HG03039 (cell line): ENCODE measurements around the gene OR2B3.
"Not testable (repeated sequence)": the region's sequence is repeated elsewhere in the genome, so short reads cannot be mapped to it uniquely, and the experiment has no call there.

Experiments
- ATAC-seq: cut with Tn5 transposase; IDR thresholded peaks from one replicate; pipeline ENCODE4 v1.9.1; 2021; ENCODE audit warnings: mild to moderate bottlenecking, moderate library complexity; ENCODE audit not compliant: unreplicated experiment

OR2B3 gene

DNA sequence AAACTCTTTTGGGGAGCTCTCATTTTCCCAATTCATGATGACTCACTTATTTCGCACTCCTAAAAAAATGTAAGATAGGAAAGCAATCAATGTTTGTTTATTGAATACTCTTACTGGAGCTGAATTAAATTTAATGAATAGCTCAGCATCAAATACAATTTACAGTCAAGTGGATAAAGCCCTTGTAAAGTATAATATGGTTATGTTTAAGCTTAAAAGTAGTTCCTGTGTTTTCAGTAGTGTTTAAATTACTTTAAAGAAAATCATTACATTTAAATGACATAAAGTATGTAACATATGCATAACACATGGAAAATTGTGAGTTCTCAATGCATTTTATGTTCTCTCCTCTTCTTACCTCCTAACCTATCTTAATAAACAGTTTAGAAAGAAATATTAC is at the start of gene OR2B3:
OR2B3 (minus strand) TSS at position 101 of the 400 bp plus-strand sequence; CDS start at position 36, 65 bp downstream.
- ATAC-seq, result no peak

GRCh38 chr6:29131691-29132090 is 44.6 kb upstream of the OR2B3 start:
- no peak for ATAC-seq

GRCh38 chr6:29130644-29131043 is 43.5 kb upstream of the OR2B3 start:
- no peak for ATAC-seq

- no peak for ATAC-seq
Measured at GRCh38 chr6:29129326-29130012, 42.4 kb upstream of the OR2B3 start.

DNA sequence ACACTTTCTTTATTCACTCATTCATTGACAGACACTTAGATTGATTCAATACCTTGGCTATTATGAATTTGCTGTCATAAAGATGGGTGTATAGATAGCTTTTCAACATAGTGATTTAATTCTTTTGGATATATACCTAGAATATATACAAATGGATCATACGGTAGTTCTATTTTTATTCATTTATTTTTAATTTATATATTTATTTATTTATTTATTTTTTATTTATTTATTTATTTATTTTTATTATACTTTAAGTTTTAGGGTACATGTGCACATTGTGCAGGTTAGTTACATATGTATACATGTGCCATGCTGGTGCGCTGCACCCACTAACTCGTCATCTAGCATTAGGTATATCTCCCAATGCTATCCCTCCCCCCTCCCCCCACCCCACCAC is 27.9 kb upstream of the OR2B3 start:
- ATAC-seq, result not testable (repeated sequence)

DNA sequence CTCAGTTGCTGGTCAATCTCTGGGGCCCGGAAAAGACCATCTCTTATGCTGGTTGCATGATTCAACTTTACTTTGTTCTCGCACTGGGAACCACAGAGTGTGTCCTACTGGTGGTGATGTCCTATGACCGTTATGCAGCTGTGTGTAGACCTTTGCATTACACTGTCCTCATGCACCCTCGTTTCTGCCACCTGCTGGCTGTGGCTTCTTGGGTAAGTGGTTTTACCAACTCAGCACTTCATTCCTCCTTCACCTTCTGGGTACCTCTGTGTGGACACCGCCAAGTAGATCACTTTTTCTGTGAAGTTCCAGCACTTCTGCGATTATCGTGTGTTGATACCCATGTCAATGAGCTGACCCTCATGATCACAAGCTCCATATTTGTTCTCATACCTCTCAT is 25.0 kb upstream of the OR2B3 start:
- ATAC-seq, result no peak

DNA sequence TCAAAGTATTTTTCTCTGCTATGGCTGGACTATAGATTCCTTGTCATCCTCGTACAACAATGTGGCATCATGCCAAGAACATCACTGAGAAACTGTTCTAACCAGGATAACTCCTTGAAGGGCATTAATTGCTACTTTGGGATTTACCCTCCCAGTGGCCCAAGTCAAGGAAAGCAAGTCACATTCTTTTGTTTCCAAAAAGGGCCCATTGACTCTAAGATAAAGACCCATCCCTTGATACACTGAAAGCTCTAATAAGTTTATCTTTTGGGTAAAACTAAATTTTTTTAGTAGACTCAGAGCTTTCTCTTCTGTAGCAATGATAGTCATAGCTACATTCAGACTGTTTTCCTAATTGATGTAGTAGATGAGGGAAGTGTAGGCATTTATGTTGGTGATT is 20.6 kb upstream of the OR2B3 start, which contains the start of gene OR2J3:
OR2J3 (plus strand) TSS at position 301 of the 400 bp plus-strand sequence. CDS start 3,833 bp downstream, outside the sequence.
- no peak for ATAC-seq

- no peak for ATAC-seq
Measured at GRCh38 chr6:29099190-29099589, 12.1 kb upstream of the OR2B3 start, which contains the start of gene OR2J1. TSS of gene OR2J1 (plus strand) at chr6:29099490. CDS start at chr6:29100943, 1,453 bp downstream.

- ATAC-seq, result no peak
Measured at GRCh38 chr6:29097803-29098202, 10.7 kb upstream of the OR2B3 start.

GRCh38 chr6:29092957-29093356 is 5.8 kb upstream of the OR2B3 start:
- no peak for ATAC-seq

GRCh38 chr6:29082457-29082856 is 4.7 kb downstream of the OR2B3 start:
- ATAC-seq, result no peak

DNA sequence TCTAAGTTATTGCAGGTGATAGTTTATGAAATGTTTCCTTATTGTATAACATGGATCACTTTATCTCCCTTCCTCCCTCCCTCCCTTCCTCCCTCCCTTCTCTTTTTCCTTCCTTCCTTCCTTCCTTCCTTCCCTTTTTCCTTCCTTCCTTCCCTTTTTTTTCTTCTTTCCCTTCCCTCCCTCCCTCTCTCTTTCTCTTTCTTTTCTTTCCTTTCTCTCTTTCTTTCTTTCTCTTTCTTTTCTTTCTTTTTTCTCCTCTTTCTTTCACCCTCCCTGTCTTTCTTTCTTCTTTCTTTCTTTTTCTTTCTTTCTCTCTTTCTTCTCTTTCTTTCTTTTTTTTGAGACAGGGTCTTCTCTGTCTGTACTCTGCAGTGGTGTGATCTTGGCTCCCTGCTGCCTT is 5.8 kb downstream of the OR2B3 start:
- no peak for ATAC-seq

DNA sequence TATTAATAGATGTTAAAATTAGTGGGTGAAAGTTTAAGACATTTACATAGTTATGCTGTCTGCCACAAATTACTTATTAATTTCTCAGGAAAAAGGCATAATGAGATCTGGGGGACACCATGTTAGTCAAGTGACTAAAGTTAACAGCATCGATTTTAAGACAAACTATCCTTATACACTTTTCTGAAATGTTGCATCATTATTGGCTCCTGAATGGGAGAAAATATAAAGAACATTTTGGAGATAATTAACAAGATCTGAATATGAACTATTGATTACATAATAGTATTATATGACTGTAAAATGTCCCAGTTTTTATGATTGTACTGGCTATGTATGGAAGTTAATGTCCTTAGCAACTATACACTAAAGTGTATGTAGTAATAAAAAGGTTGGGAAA is 7.9 kb downstream of the OR2B3 start:
- no peak for ATAC-seq

- ATAC-seq, result no peak
Measured at GRCh38 chr6:29071831-29072723, 15.0 kb downstream of the OR2B3 start.

DNA sequence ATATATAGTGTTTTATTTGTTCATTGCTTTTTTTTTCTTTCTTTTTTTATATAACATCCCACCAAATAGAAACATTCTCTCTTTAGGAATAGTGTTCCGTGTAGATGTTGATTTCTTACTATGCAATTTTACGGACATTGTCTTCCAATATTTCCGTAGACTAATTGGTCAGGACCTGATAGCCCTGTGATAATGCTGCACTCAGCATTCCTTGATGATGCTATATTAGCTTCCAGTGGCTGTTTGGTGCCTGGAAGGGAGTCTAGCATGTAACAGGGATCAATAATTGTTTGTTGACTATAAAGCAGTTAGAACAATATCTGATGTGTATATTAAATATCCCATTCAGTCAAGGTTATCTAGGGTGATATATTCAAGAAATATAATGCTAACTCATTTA is 35.4 kb downstream of the OR2B3 start:
- no peak for ATAC-seq

DNA sequence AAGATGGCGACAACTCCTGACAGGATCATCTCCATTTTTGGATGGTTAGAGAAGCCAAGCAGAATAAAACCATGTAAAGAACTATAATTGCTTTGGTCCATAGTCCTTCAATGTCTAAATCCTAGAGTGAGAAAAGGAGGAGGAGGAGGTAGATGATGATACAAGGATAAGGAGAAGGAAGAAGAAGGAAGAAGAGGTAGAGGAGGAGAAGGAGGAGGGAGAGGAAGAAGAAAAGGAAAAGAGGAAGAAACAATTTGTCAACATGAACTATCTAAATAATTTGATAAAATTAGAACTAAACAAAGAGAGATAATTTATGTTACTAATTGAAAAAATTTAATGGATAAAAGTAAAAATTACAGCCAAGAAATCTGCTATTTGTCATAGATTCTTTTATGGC is 42.0 kb downstream of the OR2B3 start, which contains the start of gene OR2W1:
OR2W1 (minus strand) TSS at position 101 of the 400 bp plus-strand sequence; CDS start at position 101, 0 bp downstream.
- ATAC-seq, result no peak
